Stimulated activated CD4-positive, alpha-beta T cell treated with anti-CD3 and anti-CD28 coated beads, Interleukin-2, amount 100 ng/mL, for 4 hours (primary cell): ENCODE results near the gene RBM4.

ENCODE experiments used
- DNase-seq: peaks from one replicate; pipeline ENCODE4 v3.0.0-alpha.2; 2020; ENCODE audit warnings: low read depth

RBM4 gene

GRCh38 chr11:66652651-66653050, 14.1 kb downstream of the RBM4 start:
- DNase-seq, result no peak

- no peak for DNase-seq
Measured at GRCh38 chr11:66653123-66653522, 14.6 kb downstream of the RBM4 start.

- no peak for DNase-seq
Measured at GRCh38 chr11:66659763-66660162, 21.3 kb downstream of the RBM4 start.

GRCh38 chr11:66663741-66664296, 25.3 kb downstream of the RBM4 start:
- no peak for DNase-seq

- no peak for DNase-seq
Measured at GRCh38 chr11:66665369-66665768, 26.9 kb downstream of the RBM4 start.

- DNase-seq, result no peak
Measured at GRCh38 chr11:66670816-66671215, 32.3 kb downstream of the RBM4 start.

- no peak for DNase-seq
Measured at GRCh38 chr11:66674964-66675602, 36.6 kb downstream of the RBM4 start.

- no peak for DNase-seq
Measured at GRCh38 chr11:66676282-66676919, 37.9 kb downstream of the RBM4 start.

GRCh38 chr11:66676931-66677598, 38.6 kb downstream of the RBM4 start:
- no peak for DNase-seq

- DNase-seq, result peak; percentile 87
Measured at GRCh38 chr11:66677599-66678375, 39.3 kb downstream of the RBM4 start, which contains the start of gene RBM4B. TSS of gene RBM4B (minus strand) at chr11:66677887. CDS start at chr11:66677079, 808 bp downstream.

- no peak for DNase-seq
Measured at GRCh38 chr11:66680966-66681645, 42.6 kb downstream of the RBM4 start.

- DNase-seq, result no peak
Measured at GRCh38 chr11:66683877-66684276, 45.4 kb downstream of the RBM4 start.

- no peak for DNase-seq
Measured at GRCh38 chr11:66684635-66685034, 46.1 kb downstream of the RBM4 start.

- DNase-seq, result no peak
Measured at GRCh38 chr11:66685276-66686099, 47.0 kb downstream of the RBM4 start.

GRCh38 chr11:66686100-66686785, 47.7 kb downstream of the RBM4 start:
- DNase-seq, result no peak

GRCh38 chr11:66686801-66687750, 48.6 kb downstream of the RBM4 start:
- no peak for DNase-seq

GRCh38 chr11:66687831-66688281, 49.4 kb downstream of the RBM4 start:
- no peak for DNase-seq

- no peak for DNase-seq
Measured at GRCh38 chr11:66688561-66689534, 50.3 kb downstream of the RBM4 start.
